Endothelial cell of umbilical vein (primary cell): ENCODE data around the gene PHACTR1. TPM values are rescaled to one million over a fixed set of nuclear protein-coding genes. Genes with fewer than 3 reads are reported as not detected.

Experiments
- BruUV-seq: library from RNA; stranded (reverse); fragments of 400-500 nt; replicated peaks from 2 replicates; lab custom pipeline; 2021; lab: Mats Ljungman, UMichigan
- CTCF ChIA-PET: fragments of 300-600, 350-600 bp; sonication (Branson Sonifier 250); formaldehyde crosslinking; loops from one replicate; lab custom pipeline; 2021; ENCODE audit warnings: antibody characterized with exemption, inconsistent platforms; lab: Charles Lee
- POLR2A ChIA-PET: fragments of 300-600, 350-600 bp; sonication (Branson Sonifier 250); formaldehyde crosslinking; loops from one replicate; lab custom pipeline; 2021; ENCODE audit warnings: antibody characterized with exemption, inconsistent platforms; lab: Charles Lee
- DNase-seq: peaks from one replicate; pipeline ENCODE4 v3.0.0-alpha.2; 2011; ENCODE audit warnings: low read depth, low spot score
- FAIRE-seq: peaks from 2 replicates; lab custom pipeline; 2011; peaks lifted over from hg19 to GRCh38; lab: Jason Lieb, UNC
- H2AFZ ChIP-seq: 2 replicates; pipeline ENCODE4 v1.6.0; 2012; ENCODE audit warnings: low read depth, low read length, control low read depth, inconsistent platforms
- H3K27ac ChIP-seq: 2 replicates; pipeline ENCODE4 v1.5.1; 2011; ENCODE audit warnings: low read depth, mild to moderate bottlenecking, control low read depth, low read length, moderate library complexity; ENCODE audit not compliant: insufficient read depth
- H3K27me3 ChIP-seq, 2 experiments: 2 replicates each; pipeline versions ENCODE4 v1.6.0 to v1.6.1; 2011; ENCODE audit warnings: low read length in 2 of 2, mixed read lengths in 1 of 2; ENCODE audit not compliant: control insufficient read depth in 2 of 2, insufficient read depth in 2 of 2
- H3K36me3 ChIP-seq, 2 experiments: 2 replicates in 1 of 2; 3 replicates in 1 of 2; pipeline ENCODE4 v1.5.1; 2011; ENCODE audit warnings: low read length in 2 of 2, mild to moderate bottlenecking in 1 of 2, moderate library complexity in 1 of 2; ENCODE audit not compliant: control insufficient read depth in 2 of 2, insufficient read depth in 2 of 2; ENCODE audit errors: extremely low read depth in 1 of 2
- H3K4me1 ChIP-seq: 3 replicates; pipeline ENCODE4 v1.5.1; 2011; ENCODE audit warnings: mild to moderate bottlenecking, low read length; ENCODE audit not compliant: control insufficient read depth, insufficient read depth; ENCODE audit errors: extremely low read depth
- H3K4me2 ChIP-seq: 2 replicates; pipeline ENCODE4 v1.6.1; 2011; ENCODE audit warnings: low read length, control low read depth, mixed read lengths; ENCODE audit not compliant: insufficient read depth
- H3K4me3 ChIP-seq, 3 experiments: fragments of 200-600 bp in 1 of 3; sonication (generic), shearing (Covaris generic) in 1 of 3; replicated peaks in 1 of 3; 2 replicates each; pipeline ENCODE4 v1.5.1; 2011 to 2016; ENCODE audit warnings: control low read depth in 3 of 3, low read length in 3 of 3, mild to moderate bottlenecking in 2 of 3, inconsistent platforms in 1 of 3, low read depth in 1 of 3, moderate library complexity in 1 of 3; ENCODE audit not compliant: insufficient read depth in 1 of 3
- H3K79me2 ChIP-seq: 2 replicates; pipeline ENCODE4 v1.6.0; 2012; ENCODE audit warnings: low read length, inconsistent platforms; ENCODE audit not compliant: control insufficient read depth, insufficient read depth
- H3K9ac ChIP-seq: replicated peaks from 2 replicates; pipeline ENCODE3; 2011; ENCODE audit warnings: low read length, control low read depth; ENCODE audit not compliant: insufficient read depth; ENCODE audit errors: extremely low read depth
- H3K9me1 ChIP-seq: replicated peaks from 3 replicates; pipeline ENCODE4 v1.6.0; 2011; ENCODE audit warnings: mild to moderate bottlenecking, low read length; ENCODE audit not compliant: control insufficient read depth, insufficient read depth; ENCODE audit errors: extremely low read depth
- H3K9me3 ChIP-seq: replicated peaks from 2 replicates; pipeline ENCODE4 v1.5.1; 2012; ENCODE audit warnings: low read length, inconsistent platforms; ENCODE audit not compliant: control insufficient read depth, insufficient read depth
- H4K20me1 ChIP-seq: replicated peaks from 2 replicates; pipeline ENCODE3; 2011; ENCODE audit warnings: mild to moderate bottlenecking, low read length; ENCODE audit not compliant: control insufficient read depth, insufficient read depth; ENCODE audit errors: extremely low read depth
- EZH2 ChIP-seq: IDR thresholded peaks from 2 replicates; pipeline ENCODE4 v1.6.1; 2012; ENCODE audit warnings: borderline replicate concordance, low read depth, mild to moderate bottlenecking, moderate library complexity, low read length, inconsistent platforms; ENCODE audit not compliant: severe bottlenecking
- FOS ChIP-seq: IDR thresholded peaks from 2 replicates; pipeline ENCODE4 v1.6.1; 2011; ENCODE audit warnings: mild to moderate bottlenecking, low read length, moderate library complexity, borderline replicate concordance; ENCODE audit not compliant: insufficient read depth
- GATA2 ChIP-seq: IDR thresholded peaks from 2 replicates; pipeline ENCODE4 v1.7.0; 2011; ENCODE audit warnings: low read depth, mild to moderate bottlenecking, moderate library complexity, mixed read lengths, low read length; ENCODE audit not compliant: insufficient read length, insufficient read depth
- JUN ChIP-seq: IDR thresholded peaks from 2 replicates; pipeline ENCODE4 v1.6.1; 2011; ENCODE audit warnings: borderline replicate concordance, low read depth; ENCODE audit not compliant: insufficient read length, insufficient read depth
- MYC ChIP-seq: IDR thresholded peaks from one replicate; pipeline ENCODE4 v1.6.1; 2011; ENCODE audit warnings: mild to moderate bottlenecking, low read depth, low read length
- POLR2A ChIP-seq: IDR thresholded peaks from 2 replicates; pipeline ENCODE4 v1.6.1; 2012; ENCODE audit warnings: low read depth, mild to moderate bottlenecking, control low read depth, low read length
- POLR2AphosphoS5 ChIP-seq: IDR thresholded peaks from 2 replicates; pipeline ENCODE4 v1.6.1; 2012; ENCODE audit warnings: low read depth, mild to moderate bottlenecking, control low read depth, low read length, moderate library complexity; ENCODE audit not compliant: insufficient read depth
- dilution Hi-C: fragments of 300-500 bp; cut with MboI; formaldehyde crosslinking; loops from one replicate; pipeline ENCODE4 v1.15.0; 2019; ENCODE audit warnings: low sequenced_read_pairs; ENCODE audit not compliant: extremely low pct_ligation_motif_present
- intact Hi-C: fragments of 100-400 bp; cut with micrococcal nuclease; formaldehyde crosslinking; loops from one replicate; pipeline ENCODE4 v1.10.0; 2022
- polyA plus RNA-seq, 4 experiments: library from polyadenylated mRNA; depleted of rRNA in 3 of 4; stranded (reverse) in 3 of 4; unstranded in 1 of 4; fragments of >200 nt; gene quantifications; 2 replicates each; pipeline versions ENCODE4 v1.2.1 to v1.2.3, GENCODE V29; 2011 to 2012; ENCODE audit warnings: missing spikeins in 1 of 4
- total RNA-seq: library from RNA; stranded (reverse); gene quantifications from 2 replicates; pipeline ENCODE4 v1.2.3, GENCODE V29; 2021
- TF ChIP-seq, protein P1 (sequence below), 2 donors: IDR thresholded peaks; 1 replicate in 1 of 2; 2 replicates in 1 of 2; pipeline ENCODE4 v1.5.1; 2011; ENCODE audit warnings: low read length in 2 of 2, mild to moderate bottlenecking in 2 of 2, moderate library complexity in 2 of 2, control low read depth in 1 of 2, inconsistent platforms in 1 of 2, low read depth in 1 of 2; ENCODE audit not compliant: insufficient read depth in 1 of 2; ENCODE audit errors: extremely low read depth in 1 of 2
- TF ChIP-seq, protein P2 (sequence below): IDR thresholded peaks from 2 replicates; pipeline ENCODE4 v1.6.1; 2011; ENCODE audit not compliant: insufficient read depth, insufficient read length

The PHACTR1 gene
- total and polyA plus RNA-seq, 2 donors (not counting 3 experiments of a cell fraction or from before 2014, with no cell fraction given), result 2.4 to 23.2 TPM

DNA sequence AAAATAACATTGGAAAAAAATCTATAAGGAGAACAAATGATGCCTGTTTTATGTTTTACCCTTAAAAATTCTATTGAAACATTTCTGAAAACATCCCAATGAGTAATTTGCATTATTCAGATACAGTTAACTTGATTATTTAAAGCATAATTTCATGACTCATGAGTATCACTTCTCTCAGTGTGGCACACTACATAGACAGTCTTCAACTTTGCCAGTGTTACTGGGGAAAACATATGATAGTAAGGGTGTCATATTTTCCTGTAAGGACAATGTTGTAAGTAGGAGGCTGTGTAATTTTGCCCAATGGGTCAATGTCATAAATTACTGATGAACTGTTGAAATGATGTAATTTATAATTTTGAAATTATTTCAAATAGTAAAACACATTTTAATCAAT lies 125.5 kb downstream of the PHACTR1 start:
- no peaks in the 10 kb centered on the region for H3K36me3 ChIP-seq
- no peak overlapping the region for H3K9ac ChIP-seq
- H3K4me3 ChIP-seq, result no peak overlapping the region
- H3K9me3 ChIP-seq, result no peaks in the 10 kb centered on the region
- no peaks in the 10 kb centered on the region for H3K79me2 ChIP-seq
- no peak overlapping the region for H3K27ac ChIP-seq
- H3K27me3 ChIP-seq, result no peaks in the 10 kb centered on the region
- H4K20me1 ChIP-seq, result no peaks in the 10 kb centered on the region
- no peaks in the 10 kb centered on the region for H3K9me1 ChIP-seq
- FAIRE-seq, result no peak
- H2AFZ ChIP-seq, result no peak overlapping the region
- no peak overlapping the region for H3K4me2 ChIP-seq
- intact Hi-C loops, result no loop called here
- POLR2A ChIA-PET, result no interaction called here
- dilution Hi-C loops, result no loop called here
- DNase-seq, result no peak
- no TSS peak for BruUV-seq
- TF ChIP-seq, protein P1, sequence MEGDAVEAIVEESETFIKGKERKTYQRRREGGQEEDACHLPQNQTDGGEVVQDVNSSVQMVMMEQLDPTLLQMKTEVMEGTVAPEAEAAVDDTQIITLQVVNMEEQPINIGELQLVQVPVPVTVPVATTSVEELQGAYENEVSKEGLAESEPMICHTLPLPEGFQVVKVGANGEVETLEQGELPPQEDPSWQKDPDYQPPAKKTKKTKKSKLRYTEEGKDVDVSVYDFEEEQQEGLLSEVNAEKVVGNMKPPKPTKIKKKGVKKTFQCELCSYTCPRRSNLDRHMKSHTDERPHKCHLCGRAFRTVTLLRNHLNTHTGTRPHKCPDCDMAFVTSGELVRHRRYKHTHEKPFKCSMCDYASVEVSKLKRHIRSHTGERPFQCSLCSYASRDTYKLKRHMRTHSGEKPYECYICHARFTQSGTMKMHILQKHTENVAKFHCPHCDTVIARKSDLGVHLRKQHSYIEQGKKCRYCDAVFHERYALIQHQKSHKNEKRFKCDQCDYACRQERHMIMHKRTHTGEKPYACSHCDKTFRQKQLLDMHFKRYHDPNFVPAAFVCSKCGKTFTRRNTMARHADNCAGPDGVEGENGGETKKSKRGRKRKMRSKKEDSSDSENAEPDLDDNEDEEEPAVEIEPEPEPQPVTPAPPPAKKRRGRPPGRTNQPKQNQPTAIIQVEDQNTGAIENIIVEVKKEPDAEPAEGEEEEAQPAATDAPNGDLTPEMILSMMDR (IDR thresholded peaks at IDR 0.05; ENCODE audit: extremely low read depth in 1 of 2, insufficient read depth in 1 of 2, low read depth in 1 of 2, low read length in 2 of 2), result no peak
- no peak for TF ChIP-seq POLR2AphosphoS5
- no peak for TF ChIP-seq JUN
- TF ChIP-seq POLR2A, result no peak
- no peak for TF ChIP-seq EZH2
- TF ChIP-seq, protein P2, sequence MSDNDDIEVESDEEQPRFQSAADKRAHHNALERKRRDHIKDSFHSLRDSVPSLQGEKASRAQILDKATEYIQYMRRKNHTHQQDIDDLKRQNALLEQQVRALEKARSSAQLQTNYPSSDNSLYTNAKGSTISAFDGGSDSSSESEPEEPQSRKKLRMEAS, result no peak
- TF ChIP-seq MYC, result no peak
- TF ChIP-seq FOS, result no peak
- no peak for TF ChIP-seq GATA2
- H3K4me1 ChIP-seq, result no peaks in the 10 kb centered on the region
- CTCF ChIA-PET, result no interaction called here
